ENCODE results near the gene C22orf23.
"Not testable (repeated sequence)": the region's sequence is repeated elsewhere in the genome, so short reads cannot be mapped to it uniquely, and the experiment has no call there.

DNA sequence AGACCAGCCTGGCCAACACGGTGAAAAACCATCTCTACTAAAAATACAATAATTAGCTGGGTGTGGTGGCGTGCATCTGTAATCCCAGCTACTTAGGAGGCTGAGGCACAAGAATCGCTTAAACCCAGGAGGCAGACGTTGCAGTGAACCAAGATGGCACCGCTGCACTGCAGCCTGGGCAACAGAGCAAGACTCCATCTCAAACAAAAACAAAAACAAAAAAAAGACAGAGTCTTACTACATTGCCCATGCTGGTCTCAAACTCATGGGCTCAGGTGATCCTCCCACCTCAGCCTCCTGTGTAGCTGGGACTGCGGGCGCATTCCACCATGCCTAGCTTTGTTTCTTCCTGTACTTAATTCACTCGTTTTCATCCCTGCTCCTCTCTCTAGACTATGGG is 22.6 kb upstream of the C22orf23 start:
- TF ChIP-seq RFXANK (CRISPR knock-in tag; IDR thresholded peaks at IDR 0.05); ZKSCAN1 (IDR thresholded peaks at IDR 0.05; ENCODE audit: low read length): not testable (repeated sequence)

All from HepG2 (cell line).